ENCODE results near the gene OR2B2.

OR2B2 gene

DNA sequence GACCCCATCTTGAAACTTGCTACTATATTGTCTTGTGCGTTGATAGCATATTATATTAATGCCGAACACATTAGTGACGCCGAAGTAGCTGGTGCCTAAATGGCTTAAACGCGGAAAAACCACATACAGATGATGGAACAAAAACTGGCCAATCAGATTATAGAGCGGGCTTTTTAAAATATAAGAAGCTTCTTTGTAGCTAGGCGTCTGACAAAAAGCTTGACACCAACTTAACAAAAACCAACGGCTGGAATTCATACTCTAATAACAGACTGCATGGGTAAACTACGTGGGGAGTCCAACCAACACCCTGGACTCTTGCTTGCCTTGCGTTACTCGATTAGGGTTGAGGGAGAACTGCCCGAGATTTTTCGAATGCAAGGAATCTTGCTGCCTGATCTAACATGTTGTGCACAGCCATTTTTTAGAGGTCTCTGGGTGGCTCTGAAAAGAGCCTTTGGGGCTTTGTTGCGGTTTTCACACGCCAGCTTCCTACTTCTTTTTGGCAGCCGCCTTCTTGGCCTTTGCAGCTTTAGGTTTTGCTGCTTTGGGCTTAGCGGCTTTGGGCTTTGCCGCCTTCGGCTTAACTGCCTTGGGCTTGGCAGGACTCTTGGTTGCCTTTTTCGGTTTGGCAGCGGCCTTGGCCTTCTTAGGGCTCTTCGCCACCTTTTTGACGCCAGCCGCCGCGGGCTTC, 45.7 kb downstream of the OR2B2 start:
- DNase-seq: peak; percentile 88

DNA sequence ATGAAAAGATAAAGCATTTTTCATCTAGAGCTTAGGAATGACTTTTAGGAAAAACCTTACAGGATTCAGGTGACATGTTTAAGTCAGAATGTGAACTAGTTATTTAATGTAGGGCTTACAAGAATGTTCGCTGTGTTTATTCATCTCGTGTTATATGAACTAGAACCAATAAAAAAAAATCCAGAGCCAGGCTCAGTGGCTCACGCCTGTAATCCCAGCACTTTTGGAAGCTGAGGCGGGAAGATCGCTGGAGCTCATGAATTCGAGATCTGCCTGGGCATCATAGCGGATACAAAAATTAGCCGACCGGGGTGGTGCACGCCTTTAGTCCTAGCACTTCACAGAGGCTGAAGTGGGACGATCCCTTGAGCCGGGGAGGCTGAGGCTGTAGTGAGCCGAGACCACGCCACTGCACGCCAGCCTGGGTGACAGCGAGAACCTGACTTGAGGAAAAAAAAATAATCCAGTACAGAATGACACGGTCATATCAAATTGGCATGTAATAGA, 46.3 kb downstream of the OR2B2 start:
- no peak for DNase-seq

DNA sequence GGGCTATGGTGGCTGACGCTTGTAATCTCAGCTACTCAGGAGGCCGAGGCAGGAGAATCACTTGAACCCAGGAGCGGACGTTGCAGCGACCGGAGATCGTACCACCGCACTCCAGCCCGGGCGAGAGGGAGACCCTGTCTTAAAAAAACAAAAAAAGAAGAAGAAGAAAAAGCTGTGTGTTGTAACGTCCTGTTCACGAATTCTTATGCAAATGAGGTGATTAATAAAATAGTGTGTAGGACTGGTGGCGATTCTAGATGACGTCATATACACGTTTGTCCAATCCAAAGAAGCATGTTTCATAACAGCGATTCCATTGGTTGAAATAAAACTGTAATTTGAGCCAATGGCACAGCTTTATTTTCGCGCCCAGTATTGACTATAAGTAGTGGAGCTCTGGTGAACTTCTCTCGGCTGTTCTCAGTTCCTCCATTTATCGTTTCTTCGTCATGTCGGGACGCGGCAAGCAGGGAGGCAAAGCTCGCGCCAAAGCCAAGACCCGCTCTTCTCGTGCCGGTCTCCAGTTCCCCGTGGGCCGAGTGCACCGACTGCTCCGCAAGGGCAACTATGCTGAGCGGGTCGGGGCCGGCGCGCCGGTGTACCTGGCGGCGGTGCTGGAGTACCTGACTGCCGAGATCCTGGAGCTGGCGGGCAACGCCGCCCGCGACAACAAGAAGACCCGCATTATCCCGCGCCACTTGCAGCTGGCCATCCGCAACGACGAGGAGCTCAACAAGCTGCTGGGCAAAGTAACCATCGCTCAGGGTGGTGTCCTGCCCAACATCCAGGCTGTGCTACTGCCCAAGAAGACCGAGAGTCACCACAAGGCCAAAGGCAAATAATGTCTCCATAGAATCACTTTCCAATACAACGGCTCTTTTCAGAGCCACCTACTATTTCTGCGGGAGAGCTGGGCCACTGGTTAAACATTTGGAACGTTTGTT, 47.0 kb downstream of the OR2B2 start:
- DNase-seq: peak; percentile 91

DNA sequence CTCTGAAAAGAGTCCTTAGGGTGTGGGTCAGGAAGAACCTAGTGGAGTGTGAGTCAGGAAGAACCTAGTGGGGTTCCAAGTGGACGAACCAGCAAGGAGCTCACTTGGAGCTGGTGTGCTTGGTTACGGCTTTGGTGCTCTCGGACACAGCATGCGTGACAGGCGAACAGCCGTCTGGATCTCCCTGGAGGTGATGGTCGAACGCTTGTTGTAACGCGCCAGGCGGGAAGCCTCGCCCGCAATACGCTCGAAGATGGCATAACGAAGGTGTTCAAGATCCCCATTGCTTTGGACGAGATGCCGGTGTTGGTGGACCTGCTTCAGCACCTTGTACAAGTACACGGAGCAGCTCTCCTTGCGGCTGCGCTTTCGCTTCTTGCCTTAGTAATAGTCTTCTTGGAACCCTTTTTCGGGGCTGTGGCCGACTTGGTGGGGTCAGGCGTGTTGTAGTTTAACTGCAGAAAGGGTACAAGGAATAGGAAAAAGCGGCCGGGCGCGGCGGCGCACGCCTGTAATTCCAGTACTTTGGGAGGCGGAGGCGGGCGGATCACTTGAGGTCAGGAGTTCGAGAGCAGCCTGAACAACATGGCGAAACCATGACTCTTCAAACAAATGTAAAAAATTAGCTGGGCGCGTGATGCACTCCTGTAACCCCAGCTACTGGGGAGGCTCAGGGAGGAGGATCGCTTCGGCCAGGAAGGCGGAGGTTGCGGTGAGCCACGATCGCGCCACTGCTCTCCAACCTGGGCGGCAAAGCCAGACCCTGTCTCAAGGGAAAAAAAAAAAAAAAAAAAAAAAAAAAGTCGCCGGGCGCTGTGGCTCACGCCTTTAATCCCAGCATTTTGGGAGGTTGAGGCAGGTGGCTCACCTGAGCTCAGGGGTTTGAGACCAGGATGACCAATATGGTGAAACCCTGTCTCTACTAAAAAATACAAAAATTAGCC, 48.0 kb downstream of the OR2B2 start:
- no peak for DNase-seq

DNA sequence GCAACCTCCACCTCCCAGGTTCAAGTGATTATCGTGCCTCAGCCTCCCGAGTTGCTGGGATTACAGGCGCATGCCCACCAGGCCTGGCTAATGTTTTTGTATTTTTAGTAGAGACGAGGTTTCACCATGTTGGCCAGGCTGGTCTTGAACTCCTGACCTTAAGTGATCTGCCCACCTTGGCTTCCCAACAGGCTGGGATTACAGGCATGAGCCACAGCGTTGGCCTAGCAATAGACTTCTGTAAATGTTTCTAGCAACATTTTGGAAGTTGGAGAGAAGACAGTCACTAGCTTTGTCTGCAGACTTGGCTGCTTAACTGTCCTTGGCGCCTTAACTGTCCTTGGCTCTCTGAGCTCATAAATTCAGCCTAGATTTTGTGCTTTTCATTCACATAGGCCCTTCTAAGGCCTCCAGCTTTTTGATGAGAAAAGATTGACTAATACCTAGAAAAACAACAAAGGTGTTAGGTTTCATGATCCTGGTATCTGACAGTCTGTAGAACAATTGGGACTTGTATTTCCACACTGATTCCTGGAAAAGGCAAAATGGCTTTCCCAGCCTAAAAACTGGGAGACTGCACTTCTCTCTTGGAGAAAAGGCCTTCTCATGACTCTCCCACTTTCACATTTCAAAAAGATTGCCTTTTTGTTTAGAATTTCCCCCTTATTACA, 49.7 kb downstream of the OR2B2 start:
- DNase-seq: no peak

DNA sequence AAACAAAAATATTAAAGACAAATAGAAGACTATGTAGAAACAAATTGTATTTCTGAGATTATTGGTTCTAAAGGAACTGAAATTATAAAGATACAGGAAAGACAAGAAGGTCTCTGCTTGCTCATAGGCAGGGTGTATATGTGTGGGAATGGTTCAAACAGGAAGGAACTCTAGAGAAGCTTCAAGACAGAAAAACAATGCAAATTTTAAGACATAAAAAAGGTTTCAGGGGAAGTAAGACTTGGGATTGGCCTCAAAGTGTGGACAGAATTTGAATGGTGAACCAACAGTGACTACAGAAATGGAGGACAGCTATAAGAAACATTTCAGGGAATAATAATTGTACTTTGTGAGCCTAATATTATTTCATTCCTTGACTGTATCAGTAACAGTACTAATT, 50.3 kb downstream of the OR2B2 start:
- DNase-seq: no peak

DNA sequence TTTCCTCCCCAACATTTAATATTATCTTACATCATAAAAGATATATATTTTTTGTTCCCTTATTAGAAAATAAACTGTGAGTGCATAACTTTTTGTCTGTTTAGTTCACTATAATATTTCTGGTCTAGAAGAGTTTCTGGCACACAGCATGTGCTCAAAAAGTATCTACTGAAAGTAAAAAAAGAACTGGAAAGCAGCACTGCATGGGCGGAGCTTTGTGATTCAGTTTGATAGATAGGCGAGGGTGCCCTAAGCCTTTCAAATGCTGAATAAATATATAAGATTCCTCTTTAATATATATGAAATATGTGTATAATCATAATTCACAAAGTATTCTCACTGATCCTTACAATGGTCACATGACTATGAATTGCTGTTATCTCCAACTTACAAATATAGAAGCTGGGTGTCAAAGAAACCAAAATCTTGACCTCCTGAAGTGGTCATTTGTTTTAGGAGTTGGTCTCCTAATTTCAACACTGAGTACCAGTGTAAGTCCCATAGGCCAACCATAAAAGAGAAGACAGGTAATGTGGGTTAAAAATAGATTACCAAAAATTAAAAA, 50.8 kb downstream of the OR2B2 start:
- DNase-seq: no peak

Measured in retina (tissue), 1 donor.